Measurements from ENCODE around the gene HNRNPK. TPM values are rescaled to one million over a fixed set of nuclear protein-coding genes. Genes with fewer than 3 reads are reported as not detected.

HNRNPK gene
- total and polyA plus RNA-seq, 10 of the 15 experiments (the other 5 are each of a cell fraction or from before 2014, with no cell fraction given), result 235 to 970 (median 652) TPM

DNA sequence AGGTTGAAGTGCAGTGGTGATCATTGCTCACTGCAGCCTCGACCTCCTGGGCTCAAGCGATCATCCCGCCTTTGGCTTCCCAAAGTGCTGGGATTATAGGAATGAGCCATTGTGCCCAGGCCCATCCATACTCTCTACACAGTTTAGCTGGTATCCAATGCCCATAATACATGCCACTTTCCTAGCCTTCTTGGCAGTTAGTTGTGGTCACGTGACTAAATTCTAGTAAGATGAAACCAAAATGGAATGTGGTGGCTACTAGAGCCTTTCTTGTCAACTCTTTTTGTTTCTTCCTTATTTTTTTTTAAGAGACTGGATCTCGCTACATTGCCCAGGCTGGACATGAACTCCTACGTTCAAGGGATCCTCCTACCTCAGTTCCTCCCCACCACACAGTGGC, 43.5 kb downstream of the HNRNPK start:
- Histone ChIP-seq H3K4me1 (ENCODE audit: control insufficient read depth, insufficient read depth, low read length) (no peaks in the 10 kb centered on the region), H3K36me3 (ENCODE audit: control insufficient read depth in 2 of 2, insufficient read depth in 2 of 2, low read length in 1 of 2) (peaks cover 0 to 3% of the 10 kb centered on the region in 2 experiments), H3K27ac (ENCODE audit: control insufficient read depth, insufficient read depth) (no peak overlapping the region), H3K79me2 (ENCODE audit: control insufficient read depth, insufficient read depth, low read length) (no peaks in the 10 kb centered on the region), H3K27me3 (replicated peaks in 1 of 2; ENCODE audit: control insufficient read depth in 2 of 2, insufficient read depth in 2 of 2, low read length in 1 of 2) (no peaks in the 10 kb centered on the region), H2AFZ (ENCODE audit: control insufficient read depth, low read depth, low read length) (no peak overlapping the region), H4K20me1 (ENCODE audit: control insufficient read depth, insufficient read depth) (no peaks in the 10 kb centered on the region), H3K9ac (ENCODE audit: control insufficient read depth, insufficient read depth, low read length) (no peak overlapping the region), H3K4me2 (ENCODE audit: control insufficient read depth, insufficient read depth) (no peak overlapping the region), H3K9me3 (replicated peaks; ENCODE audit: control insufficient read depth, insufficient read depth, low read length) (no peaks in the 10 kb centered on the region), H3K4me3 (no peak overlapping the region)
- ChIA-PET POLR2A (interaction anchor here (0.6 kb wide), 1 partner anchor 343 kb away, joined by 6 read pairs; no protein-coding TSS in a partner anchor), CTCF (interaction anchor here (0.9 to 4.0 kb wide), 10 partner anchors 9 to 379 kb away, joined by 3 to 40 read pairs (median 6); partner anchors contain the start of gene KIF27), SMC1A (ENCODE audit: uncharacterized antibody, unreplicated experiment) (interaction anchor here (0.8 to 2.1 kb wide), 6 partner anchors 31 to 376 kb away, joined by 3 to 17 read pairs (median 4); no protein-coding TSS in a partner anchor), RAD21 (ENCODE audit: unreplicated experiment) (interaction anchor here (0.7 to 1.6 kb wide), 6 partner anchors 88 to 376 kb away, joined by 3 to 16 read pairs (median 3); no protein-coding TSS in a partner anchor)
- DNase-seq (ENCODE audit: low read depth, low spot score) (no peak), ATAC-seq (no peak), FAIRE-seq (no peak)
- intact Hi-C loops (cut with micrococcal nuclease; ENCODE audit: unreplicated experiment), result no loop called here
- in situ Hi-C loops (cut with MboI), result loop anchor here (5.0 kb wide), 3 partner anchors 236 to 381 kb away; no protein-coding TSS in a partner anchor
- no TSS peak for BruUV-seq (replicated peaks)
- TF ChIP-seq BACH1 (IDR thresholded peaks at IDR 0.05; ENCODE audit: borderline replicate concordance) (no peak), MTA3 (IDR thresholded peaks at IDR 0.05; ENCODE audit: borderline replicate concordance, low read length) (no peak), NBN (IDR thresholded peaks at IDR 0.05) (no peak), ZNF384 (IDR thresholded peaks at IDR 0.05; ENCODE audit: borderline replicate concordance, low read depth, low read length) (no peak)
- TF ChIP-seq, protein P1, sequence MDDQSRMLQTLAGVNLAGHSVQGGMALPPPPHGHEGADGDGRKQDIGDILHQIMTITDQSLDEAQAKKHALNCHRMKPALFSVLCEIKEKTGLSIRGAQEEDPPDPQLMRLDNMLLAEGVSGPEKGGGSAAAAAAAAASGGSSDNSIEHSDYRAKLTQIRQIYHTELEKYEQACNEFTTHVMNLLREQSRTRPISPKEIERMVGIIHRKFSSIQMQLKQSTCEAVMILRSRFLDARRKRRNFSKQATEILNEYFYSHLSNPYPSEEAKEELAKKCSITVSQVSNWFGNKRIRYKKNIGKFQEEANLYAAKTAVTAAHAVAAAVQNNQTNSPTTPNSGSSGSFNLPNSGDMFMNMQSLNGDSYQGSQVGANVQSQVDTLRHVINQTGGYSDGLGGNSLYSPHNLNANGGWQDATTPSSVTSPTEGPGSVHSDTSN (IDR thresholded peaks at IDR 0.05; ENCODE audit: insufficient replicate concordance, low read depth, low read length), result no peak
- 55% methylated on average over 6 of the region's 6 CpGs for WGBS (ENCODE audit: insufficient coverage, insufficient replicate concordance, low lambda C conversion rate, missing lambda C conversion rate)
